Measurements from ENCODE around the gene ACP3.

- TF ChIP-seq POLR2A (IDR thresholded peaks at IDR 0.05), result no peak
- TF ChIP-seq CTCF (IDR thresholded peaks at IDR 0.05), result no peak
Measured at GRCh38 chr3:132378846-132379245, 61.6 kb downstream of the ACP3 start.

Measured in thyroid gland (tissue), 4 donors.